ENCODE measurements around the gene LMBR1. TPM values are rescaled to one million over a fixed set of nuclear protein-coding genes. Genes with fewer than 3 reads are reported as not detected.
"Not testable (repeated sequence)": the region's sequence is repeated elsewhere in the genome, so short reads cannot be mapped to it uniquely, and the experiment has no call there.

LMBR1 gene
- total RNA-seq, 1 donor from 2014 or later: 100 TPM

GRCh38 chr7:156803656-156804055, 89.3 kb downstream of the LMBR1 start:
- not testable (repeated sequence) for DNase-seq (ENCODE audit: low read depth, low spot score)

GRCh38 chr7:156802214-156802613, 90.8 kb downstream of the LMBR1 start:
- no peak for DNase-seq (ENCODE audit: low read depth, low spot score)

DNA sequence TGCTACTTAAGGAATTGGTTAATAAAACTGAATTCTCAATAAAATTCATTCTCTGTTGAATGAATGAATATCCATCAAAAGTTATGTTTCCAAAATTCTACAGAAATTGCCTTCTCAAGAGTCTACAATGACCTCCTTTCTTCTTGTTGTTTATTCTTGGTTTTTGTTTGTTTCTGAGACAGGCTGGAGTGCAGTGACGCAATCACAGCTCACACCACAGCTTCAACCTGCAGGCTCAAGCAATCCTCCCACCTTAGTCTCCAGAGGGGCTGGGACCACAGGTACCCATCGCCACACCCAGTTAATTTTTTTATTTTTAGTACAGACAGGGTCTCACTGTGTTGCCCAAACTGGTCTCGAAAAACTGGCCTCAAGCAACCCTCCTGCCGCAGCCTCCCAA, 97.6 kb downstream of the LMBR1 start:
- DNase-seq (ENCODE audit: low read depth, low spot score): no peak

- DNase-seq (ENCODE audit: low read depth, low spot score): no peak
Measured at GRCh38 chr7:156793334-156793733, 99.6 kb downstream of the LMBR1 start.

DNA sequence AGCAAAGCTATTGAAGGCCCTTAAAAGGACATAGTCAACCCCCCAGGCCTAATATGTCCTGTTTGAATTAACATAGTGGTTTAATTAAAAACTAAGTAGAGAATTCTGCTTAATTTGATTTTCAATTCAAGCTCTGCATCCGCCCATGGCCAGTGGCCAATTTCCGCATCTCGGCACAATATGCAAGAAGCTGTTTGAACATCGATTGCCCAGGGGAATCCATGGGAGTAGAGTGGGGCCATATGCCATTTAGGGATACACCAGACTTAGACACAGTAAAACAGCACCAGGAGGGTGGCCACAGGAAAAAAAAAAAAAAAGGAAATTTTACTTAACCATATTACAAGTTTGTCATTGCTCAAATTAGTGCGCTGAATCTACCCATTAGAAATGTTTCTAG, 100.4 kb downstream of the LMBR1 start:
- DNase-seq (ENCODE audit: low read depth, low spot score): no peak

DNA sequence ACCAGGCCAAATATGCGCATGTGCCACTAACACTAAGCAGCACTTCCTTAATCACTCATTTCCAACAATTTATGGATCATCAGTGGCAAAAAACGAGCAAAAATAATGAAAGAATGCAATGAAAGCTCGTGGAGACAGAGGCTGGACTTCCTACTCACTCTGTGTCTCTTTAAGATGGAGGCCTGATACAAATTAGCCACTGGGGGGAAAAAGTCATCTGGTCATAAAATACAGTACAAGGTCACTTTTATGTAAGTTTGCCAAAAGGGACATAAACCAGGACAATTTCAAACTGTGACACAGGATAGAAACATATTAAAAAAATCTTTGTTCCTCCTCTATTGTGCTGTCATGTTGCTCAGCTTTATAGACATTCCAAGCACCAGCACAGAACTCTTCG, 101.7 kb downstream of the LMBR1 start:
- no peak for DNase-seq (ENCODE audit: low read depth, low spot score)

DNA sequence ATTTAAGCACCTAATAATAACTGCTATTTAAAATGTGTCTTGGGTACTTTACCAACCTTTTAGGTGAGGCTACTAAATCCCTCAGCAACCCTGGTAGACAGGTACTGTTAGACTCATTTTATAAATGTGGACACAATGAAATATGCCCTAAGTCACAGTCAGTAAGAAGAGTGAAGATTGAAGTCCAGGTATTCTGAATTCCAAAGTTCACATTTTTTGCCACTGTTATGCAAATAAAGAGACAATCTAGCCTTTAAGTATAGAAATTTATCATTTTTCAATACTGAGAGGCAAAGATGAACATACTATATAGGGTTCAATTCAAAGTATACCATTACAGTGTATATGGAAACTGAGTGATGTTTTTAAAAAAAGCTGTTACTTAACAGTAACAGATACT, 102.7 kb downstream of the LMBR1 start:
- no peak for DNase-seq (ENCODE audit: low read depth, low spot score)

GRCh38 chr7:156785998-156786543, 106.9 kb downstream of the LMBR1 start:
- no peak for DNase-seq (ENCODE audit: low read depth, low spot score)

DNA sequence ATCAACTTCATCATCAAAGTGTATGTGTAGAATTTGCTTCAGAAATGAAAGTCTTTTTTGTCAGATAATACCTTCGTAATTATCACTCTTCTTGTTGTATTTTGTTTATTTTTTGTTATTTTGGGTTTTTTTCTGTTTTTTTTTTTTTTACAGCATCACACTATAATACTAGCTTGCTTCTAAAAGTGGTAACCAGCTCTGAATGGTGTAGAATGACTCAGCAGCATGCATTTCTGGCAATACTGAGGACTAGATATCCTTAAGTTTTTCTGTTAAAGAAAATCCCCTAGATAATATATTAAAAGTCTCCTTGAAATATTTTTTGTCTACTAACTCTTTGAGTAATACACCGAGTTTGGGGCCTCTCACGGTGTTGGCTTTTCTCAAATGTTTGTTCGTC, 109.1 kb downstream of the LMBR1 start:
- no peak for DNase-seq (ENCODE audit: low read depth, low spot score)

- no peak for DNase-seq (ENCODE audit: low read depth, low spot score)
Measured at GRCh38 chr7:156781972-156782371, 111.0 kb downstream of the LMBR1 start.

- no peak for DNase-seq (ENCODE audit: low read depth, low spot score)
Measured at GRCh38 chr7:156780724-156781455, 112.1 kb downstream of the LMBR1 start.

DNA sequence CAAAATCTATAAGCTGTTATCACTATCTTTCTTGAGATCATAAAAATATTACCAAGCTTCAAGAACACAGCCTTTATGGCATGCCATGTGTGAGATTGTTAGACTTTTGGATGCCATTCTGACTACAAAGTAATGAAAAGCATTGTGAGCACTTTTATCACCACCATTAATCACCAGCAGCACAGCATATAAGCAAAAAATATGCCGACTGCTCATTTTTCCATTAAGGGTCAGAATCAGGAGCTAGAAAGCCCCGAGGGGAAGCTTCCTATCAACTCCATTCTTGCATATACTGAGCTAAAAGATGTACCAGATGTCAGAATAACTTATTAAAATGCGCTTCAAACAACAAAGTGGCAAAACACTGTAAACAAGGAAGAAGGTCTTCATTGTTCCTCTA, 114.3 kb downstream of the LMBR1 start:
- no peak for DNase-seq (ENCODE audit: low read depth, low spot score)

DNA sequence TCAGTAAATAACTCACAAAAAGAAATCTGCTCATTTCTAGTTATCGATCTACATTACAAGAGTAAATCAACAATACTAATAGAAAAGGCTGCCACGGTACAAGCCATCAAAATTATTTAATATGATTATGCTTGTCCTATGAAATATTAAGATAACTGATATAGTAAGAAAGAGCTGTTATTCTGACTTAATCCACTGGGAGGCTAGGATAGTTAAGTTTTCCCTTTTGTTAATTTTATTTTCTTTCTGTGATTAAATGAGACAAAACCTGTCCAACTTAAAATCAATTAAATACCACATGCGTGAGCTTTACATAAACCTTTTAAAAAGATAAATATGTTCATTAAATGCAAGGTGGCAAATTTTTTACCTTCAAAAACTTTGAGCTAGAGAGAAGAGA, 114.8 kb downstream of the LMBR1 start:
- DNase-seq (ENCODE audit: low read depth, low spot score): no peak

DNA sequence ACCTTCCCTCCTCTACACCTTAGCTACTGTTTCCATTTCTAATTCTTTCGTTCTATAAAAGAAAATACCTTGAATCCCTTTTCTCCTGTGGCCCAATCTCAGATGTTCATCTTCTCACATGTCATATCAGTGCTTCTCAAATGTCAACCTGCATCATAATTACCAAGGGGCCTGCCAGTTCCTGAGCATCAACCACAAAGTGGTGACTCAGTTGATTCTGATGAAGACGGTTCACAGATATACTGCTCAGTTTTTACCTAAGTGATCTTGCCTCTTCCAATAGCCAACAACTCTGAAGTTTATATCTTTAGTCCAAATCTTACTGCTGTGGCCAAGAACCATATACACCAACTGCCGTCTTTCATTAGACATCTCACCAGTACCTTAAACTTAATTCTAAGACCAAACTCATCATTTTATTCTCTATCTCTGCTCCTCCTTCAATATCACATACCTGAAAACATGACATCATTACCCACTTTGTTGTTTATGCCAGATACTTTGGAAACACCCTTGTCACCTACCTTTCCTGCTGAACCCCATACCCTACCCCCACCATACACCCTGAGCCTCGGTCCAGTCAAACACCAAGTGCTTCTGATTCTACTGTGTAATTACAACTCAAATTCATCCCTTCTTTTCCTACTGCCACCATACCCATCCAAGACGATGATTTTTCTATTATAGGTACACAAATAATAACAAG, 115.5 kb downstream of the LMBR1 start:
- DNase-seq (ENCODE audit: low read depth, low spot score): no peak

DNA sequence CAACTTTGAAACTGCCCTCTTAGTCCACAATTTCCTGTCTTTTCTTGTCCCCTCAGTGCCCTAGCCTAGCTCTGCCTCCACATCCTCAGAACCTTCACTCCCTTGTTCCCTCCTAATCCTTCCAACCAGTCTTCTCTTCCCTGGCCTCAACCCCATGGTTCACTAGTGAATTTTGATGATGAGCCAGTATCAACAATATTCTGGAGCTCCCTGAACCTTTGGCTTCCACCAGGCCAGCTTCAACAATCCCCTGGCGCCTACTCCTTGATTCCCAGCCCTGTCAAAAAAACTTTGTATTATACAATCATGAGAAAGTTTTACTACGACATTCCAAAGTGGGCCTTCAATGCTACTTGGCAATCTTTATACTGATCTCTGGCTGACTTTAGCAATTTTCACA, 116.5 kb downstream of the LMBR1 start:
- no peak for DNase-seq (ENCODE audit: low read depth, low spot score)

GRCh38 chr7:156773966-156774365, 119.0 kb downstream of the LMBR1 start:
- no peak for DNase-seq (ENCODE audit: low read depth, low spot score)

DNA sequence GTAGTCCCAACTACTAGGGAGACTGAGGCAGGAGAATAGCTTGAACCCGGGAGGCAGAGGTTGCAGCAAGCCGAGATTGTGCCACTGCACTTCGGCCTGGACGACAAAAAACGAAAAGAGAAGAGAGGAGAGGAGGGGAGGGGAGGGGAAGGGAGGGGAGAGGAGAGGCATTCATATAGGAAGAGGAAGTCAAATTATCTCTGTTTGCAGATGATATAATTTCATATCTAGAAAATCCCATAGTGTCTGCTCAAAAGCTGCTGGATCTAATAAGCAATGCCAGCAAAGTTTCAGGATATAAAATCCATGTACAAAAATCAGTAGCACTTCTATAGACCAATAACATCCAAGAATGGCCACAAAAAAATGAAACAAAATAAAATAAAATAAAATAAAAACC, 120.3 kb downstream of the LMBR1 start:
- no peak for DNase-seq (ENCODE audit: low read depth, low spot score)

DNA sequence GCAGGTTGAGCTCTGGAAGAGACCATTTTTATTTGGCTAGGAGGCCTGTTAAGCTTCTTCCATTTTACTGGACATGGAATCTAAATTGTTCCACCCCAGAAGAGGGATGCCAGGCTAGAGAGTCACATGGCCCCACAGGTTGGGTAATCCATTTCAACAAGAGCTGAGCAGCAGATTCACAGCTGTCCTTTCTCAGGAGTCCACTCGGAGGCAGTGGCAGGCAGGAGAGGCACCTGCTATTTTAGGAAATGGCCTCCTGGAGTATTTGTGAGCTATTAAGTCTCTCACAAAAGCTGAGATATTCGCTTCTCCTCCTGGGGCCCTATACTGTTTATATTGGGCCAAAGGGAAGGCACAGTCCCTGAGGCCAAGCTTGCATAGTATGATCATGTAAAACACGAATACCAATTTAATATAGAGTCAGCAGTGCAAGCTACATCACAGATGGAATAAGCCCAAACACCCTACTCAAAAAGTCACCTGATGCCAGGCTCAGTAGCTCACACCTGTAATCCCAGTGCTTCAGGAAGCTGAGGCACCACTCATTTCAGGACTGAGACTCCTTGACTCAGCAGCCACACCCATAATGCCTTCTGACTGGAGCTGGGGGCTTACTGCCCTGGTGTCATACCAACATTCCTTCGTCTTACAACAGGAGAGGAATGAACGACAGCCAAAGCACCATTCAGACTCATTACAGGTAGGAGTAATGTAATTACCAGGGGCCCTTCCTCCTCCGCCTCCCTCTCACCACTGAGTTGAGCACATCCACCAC, 124.1 kb downstream of the LMBR1 start:
- DNase-seq (ENCODE audit: low read depth, low spot score): no peak

DNA sequence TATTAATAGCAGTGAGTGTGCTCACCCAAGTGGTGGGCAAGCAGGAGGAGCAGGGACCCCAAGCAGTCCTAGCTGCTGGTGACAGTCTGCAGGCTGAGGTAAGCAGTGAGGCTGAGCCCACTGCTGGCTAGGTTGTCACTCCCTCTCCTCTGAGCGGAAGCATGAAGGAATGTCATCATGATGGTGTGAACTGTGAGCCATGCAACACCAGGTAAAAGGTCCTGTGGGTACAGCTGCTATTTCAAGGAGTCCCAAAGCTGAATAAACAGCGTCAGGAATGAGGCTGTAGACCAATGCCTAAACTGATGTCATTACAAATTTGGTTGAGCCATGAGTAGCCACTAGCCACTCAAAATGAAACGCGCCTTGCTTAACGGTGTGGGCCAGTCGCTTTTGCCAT, 126.3 kb downstream of the LMBR1 start:
- DNase-seq (ENCODE audit: low read depth, low spot score): no peak

DNA sequence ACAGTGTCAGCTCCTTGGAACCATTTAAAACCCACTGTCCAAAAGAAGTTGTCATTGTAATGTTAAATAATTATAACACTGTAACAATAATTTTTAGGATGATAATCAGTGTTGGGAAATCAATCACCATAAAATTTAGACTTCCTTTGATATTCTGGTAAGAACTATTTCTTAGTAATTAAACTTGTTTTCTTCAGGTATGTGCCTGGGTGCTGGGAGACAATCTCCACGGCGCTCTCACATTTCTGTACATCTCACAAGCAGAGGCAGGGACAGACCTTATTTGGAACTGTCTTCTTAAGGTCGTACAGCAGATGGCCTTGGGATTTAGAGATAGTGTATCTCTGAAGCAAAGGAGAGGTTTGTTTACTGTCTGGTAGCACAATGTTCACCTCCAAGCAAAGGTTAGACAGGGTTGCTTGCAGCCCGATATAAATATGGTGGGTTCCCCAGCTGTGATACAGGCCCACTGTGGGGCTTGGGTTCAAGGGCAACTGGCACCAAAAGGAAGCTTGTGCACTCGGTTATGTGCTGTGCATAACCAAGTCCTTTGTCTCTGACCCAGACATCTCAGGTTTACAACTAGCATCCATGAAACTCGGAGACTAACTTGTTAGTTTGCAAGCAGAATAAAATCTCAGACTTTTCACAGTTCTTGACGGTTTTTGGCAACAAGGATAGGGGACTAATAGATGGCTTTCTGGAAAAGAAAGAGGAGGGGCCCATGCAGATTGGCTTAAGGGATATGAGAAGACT, 126.9 kb downstream of the LMBR1 start:
- DNase-seq (ENCODE audit: low read depth, low spot score): no peak

DNA sequence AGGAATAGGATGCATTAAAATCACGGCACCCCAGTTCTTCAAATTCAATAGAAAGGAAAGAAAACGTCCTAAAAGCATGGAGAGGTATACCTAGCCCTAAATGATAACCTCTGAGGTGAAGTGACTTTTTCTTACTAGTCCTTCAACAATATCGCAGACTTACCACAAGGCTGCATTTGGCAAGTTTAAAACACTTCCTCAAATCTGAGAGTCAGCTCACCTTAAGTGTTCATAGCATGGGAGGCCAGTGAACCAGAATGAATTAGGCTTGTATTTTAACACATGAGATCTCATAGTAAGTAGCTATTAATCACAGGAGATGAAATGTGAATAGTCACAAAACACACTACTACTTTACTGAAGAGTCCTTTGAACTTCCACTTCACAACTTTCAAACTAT, 128.2 kb downstream of the LMBR1 start:
- DNase-seq (ENCODE audit: low read depth, low spot score): no peak
